Measurements from ENCODE around the gene CLSTN2. TPM values are rescaled to one million over a fixed set of nuclear protein-coding genes. Genes with fewer than 3 reads are reported as not detected.

The CLSTN2 gene
- total RNA-seq, 4 donors from 2014 or later = 13.4 to 21.3 (median 19.4) TPM

DNA sequence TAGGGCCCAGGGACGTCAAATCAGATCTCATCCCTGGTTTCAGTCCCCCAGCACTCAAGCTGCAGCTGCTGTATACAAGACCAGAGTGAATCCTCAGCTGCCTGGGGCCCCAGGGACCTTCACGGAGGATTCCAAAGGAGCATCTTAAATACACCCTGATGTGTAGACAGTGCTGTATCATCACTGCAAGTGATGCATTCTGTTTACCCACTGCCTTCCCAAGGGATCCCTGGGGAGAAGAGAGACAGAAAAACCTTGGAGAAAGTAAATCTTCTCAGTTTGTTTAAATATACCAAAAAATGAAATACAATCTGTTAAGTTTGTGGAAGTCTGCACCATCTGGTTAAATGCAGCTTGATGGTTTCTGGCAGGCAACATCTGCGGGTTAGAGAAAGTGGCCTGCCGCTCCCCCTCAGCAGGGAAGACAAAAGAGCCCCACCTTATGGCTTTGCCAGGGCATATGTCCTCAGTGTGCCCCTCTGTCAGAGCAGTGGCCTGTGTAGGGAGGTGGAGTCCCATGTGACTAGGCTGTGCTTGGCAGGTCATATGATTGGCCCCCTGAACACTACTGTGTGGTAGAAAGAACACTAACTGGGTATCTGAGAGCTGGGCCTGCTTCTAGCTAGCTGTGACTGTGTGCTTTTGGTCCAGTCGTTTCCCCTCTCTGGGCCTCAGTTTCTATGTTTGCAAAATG lies 520.7 kb downstream of the CLSTN2 start:
- Histone ChIP-seq H3K27me3 (no peaks in the 10 kb centered on the region), H3K4me1 (no peaks in the 10 kb centered on the region), H3K9me3 (no peaks in the 10 kb centered on the region), H3K36me3 (no peaks in the 10 kb centered on the region), H3K4me3 (no peak overlapping the region), H3K27ac (no peak overlapping the region)
- TF ChIP-seq EP300 (IDR thresholded peaks at IDR 0.05) = no peak
- no peak for TF ChIP-seq POLR2A (IDR thresholded peaks at IDR 0.05)
- TF ChIP-seq, protein P1, sequence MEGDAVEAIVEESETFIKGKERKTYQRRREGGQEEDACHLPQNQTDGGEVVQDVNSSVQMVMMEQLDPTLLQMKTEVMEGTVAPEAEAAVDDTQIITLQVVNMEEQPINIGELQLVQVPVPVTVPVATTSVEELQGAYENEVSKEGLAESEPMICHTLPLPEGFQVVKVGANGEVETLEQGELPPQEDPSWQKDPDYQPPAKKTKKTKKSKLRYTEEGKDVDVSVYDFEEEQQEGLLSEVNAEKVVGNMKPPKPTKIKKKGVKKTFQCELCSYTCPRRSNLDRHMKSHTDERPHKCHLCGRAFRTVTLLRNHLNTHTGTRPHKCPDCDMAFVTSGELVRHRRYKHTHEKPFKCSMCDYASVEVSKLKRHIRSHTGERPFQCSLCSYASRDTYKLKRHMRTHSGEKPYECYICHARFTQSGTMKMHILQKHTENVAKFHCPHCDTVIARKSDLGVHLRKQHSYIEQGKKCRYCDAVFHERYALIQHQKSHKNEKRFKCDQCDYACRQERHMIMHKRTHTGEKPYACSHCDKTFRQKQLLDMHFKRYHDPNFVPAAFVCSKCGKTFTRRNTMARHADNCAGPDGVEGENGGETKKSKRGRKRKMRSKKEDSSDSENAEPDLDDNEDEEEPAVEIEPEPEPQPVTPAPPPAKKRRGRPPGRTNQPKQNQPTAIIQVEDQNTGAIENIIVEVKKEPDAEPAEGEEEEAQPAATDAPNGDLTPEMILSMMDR (IDR thresholded peaks at IDR 0.05) = no peak
- WGBS, 2 donors = 64 to 72% methylated on average over 5 of the region's 5 CpGs
- DNase-seq (ENCODE audit: low spot score in 2 of 2) = no peak

DNA sequence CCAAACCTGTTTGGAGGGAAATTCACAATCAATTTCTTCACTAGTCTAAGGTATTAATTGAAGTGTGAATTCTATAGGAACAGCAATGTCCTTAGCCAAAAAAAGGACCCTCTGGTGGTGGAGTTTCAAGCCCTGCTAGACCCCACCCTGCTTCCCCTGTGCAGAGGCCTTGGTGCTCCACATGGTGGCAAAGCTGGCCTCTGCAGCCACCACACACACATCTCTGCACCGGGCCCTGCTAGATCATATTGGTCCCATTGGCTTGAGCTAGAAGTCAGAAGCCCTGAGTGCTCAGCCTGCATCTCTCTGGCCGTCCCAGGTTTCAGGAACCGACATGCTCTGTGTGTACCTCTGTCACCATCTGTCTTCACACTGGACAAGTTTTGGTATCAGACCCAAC lies 522.0 kb downstream of the CLSTN2 start:
- H3K4me3 ChIP-seq = no peak overlapping the region
- no peak for DNase-seq (ENCODE audit: low spot score in 2 of 2)
- no peaks in the 10 kb centered on the region for H3K36me3 ChIP-seq
- no peak for TF ChIP-seq EP300 (IDR thresholded peaks at IDR 0.05)
- no peak for TF ChIP-seq POLR2A (IDR thresholded peaks at IDR 0.05)
- TF ChIP-seq, protein P1 (IDR thresholded peaks at IDR 0.05) = no peak
- no peaks in the 10 kb centered on the region for H3K27me3 ChIP-seq
- H3K4me1 ChIP-seq = no peaks in the 10 kb centered on the region
- H3K27ac ChIP-seq = no peak overlapping the region
- WGBS, 2 donors = 93 to 96% methylated on average over 3 of the region's 3 CpGs
- no peaks in the 10 kb centered on the region for H3K9me3 ChIP-seq

DNA sequence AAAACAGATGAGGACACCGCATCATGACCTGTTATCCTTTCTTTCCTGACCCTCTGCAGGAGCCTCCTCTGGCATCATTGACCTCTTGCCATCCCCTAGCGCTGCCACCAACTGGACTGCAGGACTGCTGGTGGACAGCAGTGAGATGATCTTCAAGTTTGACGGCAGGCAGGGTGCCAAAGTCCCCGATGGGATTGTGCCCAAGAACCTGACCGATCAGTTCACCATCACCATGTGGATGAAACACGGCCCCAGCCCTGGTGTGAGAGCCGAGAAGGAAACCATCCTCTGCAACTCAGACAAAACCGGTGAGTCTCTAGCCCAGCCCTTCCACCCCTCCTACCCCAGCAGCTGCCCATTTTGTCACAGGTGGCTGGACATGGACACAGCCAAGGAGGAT lies 524.5 kb downstream of the CLSTN2 start:
- DNase-seq (ENCODE audit: low spot score in 2 of 2) = no peak
- Histone ChIP-seq H3K4me3 (no peak overlapping the region), H3K36me3 (no peaks in the 10 kb centered on the region), H3K4me1 (no peaks in the 10 kb centered on the region), H3K27me3 (no peaks in the 10 kb centered on the region), H3K9me3 (no peaks in the 10 kb centered on the region), H3K27ac (no peak overlapping the region)
- 88 to 98% methylated on average over 8 of the region's 8 CpGs for WGBS, 2 donors
- TF ChIP-seq, protein P1 (IDR thresholded peaks at IDR 0.05) = no peak
- TF ChIP-seq EP300 (IDR thresholded peaks at IDR 0.05) (no peak), POLR2A (IDR thresholded peaks at IDR 0.05) (no peak)

DNA sequence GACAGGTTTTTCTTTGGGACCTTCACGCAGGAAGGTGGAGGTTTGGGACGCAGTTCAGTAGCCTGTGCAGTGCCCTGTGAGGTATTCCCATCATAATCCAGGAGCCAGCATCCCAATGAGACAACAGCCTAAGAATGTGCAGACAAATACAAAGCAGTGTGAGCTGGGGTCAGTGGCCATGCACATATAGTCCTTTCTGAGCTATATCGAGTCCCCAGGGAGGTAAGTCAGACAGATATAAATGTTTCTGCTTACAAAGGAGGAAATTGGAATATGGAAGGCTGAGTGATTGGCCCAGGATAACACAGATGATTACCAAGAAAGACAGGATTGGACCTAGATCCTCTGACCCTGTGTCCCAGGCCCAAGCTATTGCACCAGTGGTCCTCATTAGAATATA lies 526.3 kb downstream of the CLSTN2 start:
- DNase-seq (ENCODE audit: low spot score in 2 of 2) = no peak
- no peak overlapping the region for H3K4me3 ChIP-seq
- H3K36me3 ChIP-seq = no peaks in the 10 kb centered on the region
- TF ChIP-seq POLR2A (IDR thresholded peaks at IDR 0.05) (no peak), EP300 (IDR thresholded peaks at IDR 0.05) (no peak)
- H3K27ac ChIP-seq = no peak overlapping the region
- no peaks in the 10 kb centered on the region for H3K9me3 ChIP-seq
- 91 to 95% methylated on average over 3 of the region's 3 CpGs for WGBS, 2 donors
- no peaks in the 10 kb centered on the region for H3K27me3 ChIP-seq
- no peaks in the 10 kb centered on the region for H3K4me1 ChIP-seq

DNA sequence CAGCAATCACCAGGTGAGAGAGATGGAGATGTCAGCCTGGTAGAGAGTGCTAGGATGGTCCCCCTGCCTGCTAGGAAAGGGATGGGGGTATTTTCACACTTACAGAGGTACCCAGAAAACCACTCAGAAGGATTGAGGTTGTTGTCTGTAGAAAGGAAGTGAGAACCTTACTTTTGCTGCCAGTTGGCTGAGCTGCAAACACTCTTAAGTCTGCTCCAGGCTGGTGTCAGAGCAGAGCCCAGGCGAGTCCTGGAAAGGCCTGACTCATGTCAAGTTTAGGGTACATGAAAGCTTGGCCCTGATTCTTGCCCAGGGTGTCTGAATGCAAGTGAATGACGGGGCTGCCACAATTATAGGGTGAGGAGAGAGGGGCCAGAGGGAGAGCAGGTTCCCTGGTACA lies 528.4 kb downstream of the CLSTN2 start:
- DNase-seq (ENCODE audit: low spot score in 2 of 2) = no peak
- TF ChIP-seq EP300 (IDR thresholded peaks at IDR 0.05) = no peak
- TF ChIP-seq POLR2A (IDR thresholded peaks at IDR 0.05) = no peak
- TF ChIP-seq, protein P1 (IDR thresholded peaks at IDR 0.05) = no peak
- 74 to 83% methylated on average over 2 of the region's 2 CpGs for WGBS, 2 donors

More for the DNA sequence above, 528.4 kb downstream of the CLSTN2 start:
- Histone ChIP-seq H3K4me1 (no peaks in the 10 kb centered on the region), H3K9me3 (no peaks in the 10 kb centered on the region), H3K27ac (no peak overlapping the region), H3K36me3 (no peaks in the 10 kb centered on the region), H3K4me3 (no peak overlapping the region), H3K27me3 (no peaks in the 10 kb centered on the region)

All from tibial nerve (tissue), 4 donors.